HL-60 (cell line): ENCODE measurements around the gene OR5B12.

Experiments used
- CTCF ChIP-seq: IDR thresholded peaks from one replicate; pipeline ENCODE4 v1.5.1; 2011; ENCODE audit warnings: low read length, control low read depth, inconsistent platforms; ENCODE audit not compliant: insufficient read depth
- POLR2AphosphoS5 ChIP-seq: IDR thresholded peaks from 2 replicates; pipeline ENCODE4 v1.6.1; 2012; ENCODE audit warnings: low read depth
- REST ChIP-seq: IDR thresholded peaks from 2 replicates; pipeline ENCODE4 v1.6.1; 2012; ENCODE audit warnings: low read depth; ENCODE audit not compliant: insufficient replicate concordance

DNA sequence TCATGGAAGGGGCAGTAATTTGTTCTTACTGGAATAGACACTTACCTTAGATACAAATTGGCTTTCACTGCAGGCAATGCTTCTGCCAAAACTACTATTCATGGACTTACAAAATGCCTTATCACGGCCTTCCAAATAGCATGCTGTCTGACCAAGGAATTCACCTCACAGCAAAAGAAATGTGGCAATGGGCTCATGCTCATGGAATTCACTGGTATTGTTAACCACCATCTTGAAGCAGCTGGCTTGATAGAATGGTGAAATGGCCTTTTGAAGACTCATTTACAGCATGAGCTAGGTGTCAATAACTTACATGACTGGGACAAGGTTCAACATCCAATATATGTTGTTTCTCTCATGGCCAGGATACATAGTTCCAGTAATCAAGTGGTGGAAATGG is 43.9 kb upstream of the OR5B12 start:
- no peak for TF ChIP-seq CTCF
- TF ChIP-seq REST, result no peak
- TF ChIP-seq POLR2AphosphoS5, result no peak
